AG04449 (cell line): ENCODE measurements around the gene KLF15.

Experiments
- CTCF ChIA-PET: fragments of 350-600 bp; formaldehyde crosslinking; extraction: SDS; loops from one replicate; lab custom pipeline; 2021; ENCODE audit warnings: antibody characterized with exemption; lab: Yijun Ruan, JAX
- POLR2A ChIA-PET: fragments of 400-600, 350-600 bp; formaldehyde crosslinking; extraction: SDS; loops from one replicate; lab custom pipeline; 2020; ENCODE audit warnings: antibody characterized with exemption, inconsistent platforms; lab: Yijun Ruan, JAX
- DNase-seq: peaks from one replicate; pipeline ENCODE4 v3.0.0-alpha.2; 2010; ENCODE audit warnings: low read depth, low spot score
- H3K4me3 ChIP-seq: 2 replicates; pipeline ENCODE4 v1.5.1; 2011; ENCODE audit warnings: low read depth, mild to moderate bottlenecking, control low read depth, low read length
- TF ChIP-seq, protein P1 (sequence below): IDR thresholded peaks from one replicate; pipeline ENCODE4 v1.5.1; 2011; ENCODE audit warnings: mild to moderate bottlenecking, moderate library complexity, low read length, control low read depth, inconsistent platforms; ENCODE audit not compliant: insufficient read depth; ENCODE audit errors: missing control alignments

The KLF15 gene

DNA sequence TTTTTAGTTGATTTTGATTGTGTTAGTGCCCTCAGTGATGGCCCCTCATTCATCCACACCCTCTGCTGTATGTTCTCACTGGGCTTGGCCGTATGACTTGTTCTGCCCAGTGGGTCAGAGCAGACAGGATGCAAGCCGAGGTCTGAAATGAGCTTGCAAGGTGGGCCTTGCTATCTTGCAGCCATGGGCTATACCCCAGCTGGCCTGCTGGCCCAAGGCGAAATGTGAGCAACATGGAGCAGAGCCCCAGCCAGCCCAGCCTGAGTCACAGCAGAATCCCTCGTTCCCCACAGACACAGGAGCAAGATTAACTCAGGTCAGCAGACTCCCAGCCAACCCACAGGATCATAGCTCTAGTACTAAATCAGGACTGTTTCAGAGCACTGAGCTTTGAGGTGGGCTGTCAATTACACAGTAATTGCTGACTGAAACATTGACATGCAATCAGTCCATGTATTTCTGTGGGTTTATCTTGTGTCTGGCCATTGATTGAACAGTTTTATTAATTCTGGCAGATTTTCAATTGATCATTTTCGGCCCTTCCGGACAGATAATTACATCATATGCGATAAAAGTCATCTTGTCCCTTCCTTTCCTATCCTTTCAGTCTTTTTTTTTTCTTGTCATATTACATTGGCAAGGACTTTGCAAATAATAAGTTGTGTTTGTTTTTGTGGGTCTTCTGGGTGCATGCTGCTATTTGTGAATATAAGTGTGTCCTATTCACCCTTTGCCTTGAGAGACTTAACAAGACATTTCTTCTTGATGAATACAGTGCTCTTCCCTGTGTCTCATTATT lies 27.1 kb downstream of the KLF15 start:
- ChIA-PET POLR2A (no interaction called here), CTCF (no interaction called here)
- DNase-seq, result no peak
- TF ChIP-seq, protein P1, sequence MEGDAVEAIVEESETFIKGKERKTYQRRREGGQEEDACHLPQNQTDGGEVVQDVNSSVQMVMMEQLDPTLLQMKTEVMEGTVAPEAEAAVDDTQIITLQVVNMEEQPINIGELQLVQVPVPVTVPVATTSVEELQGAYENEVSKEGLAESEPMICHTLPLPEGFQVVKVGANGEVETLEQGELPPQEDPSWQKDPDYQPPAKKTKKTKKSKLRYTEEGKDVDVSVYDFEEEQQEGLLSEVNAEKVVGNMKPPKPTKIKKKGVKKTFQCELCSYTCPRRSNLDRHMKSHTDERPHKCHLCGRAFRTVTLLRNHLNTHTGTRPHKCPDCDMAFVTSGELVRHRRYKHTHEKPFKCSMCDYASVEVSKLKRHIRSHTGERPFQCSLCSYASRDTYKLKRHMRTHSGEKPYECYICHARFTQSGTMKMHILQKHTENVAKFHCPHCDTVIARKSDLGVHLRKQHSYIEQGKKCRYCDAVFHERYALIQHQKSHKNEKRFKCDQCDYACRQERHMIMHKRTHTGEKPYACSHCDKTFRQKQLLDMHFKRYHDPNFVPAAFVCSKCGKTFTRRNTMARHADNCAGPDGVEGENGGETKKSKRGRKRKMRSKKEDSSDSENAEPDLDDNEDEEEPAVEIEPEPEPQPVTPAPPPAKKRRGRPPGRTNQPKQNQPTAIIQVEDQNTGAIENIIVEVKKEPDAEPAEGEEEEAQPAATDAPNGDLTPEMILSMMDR, result no peak
- H3K4me3 ChIP-seq, result no peak overlapping the region

DNA sequence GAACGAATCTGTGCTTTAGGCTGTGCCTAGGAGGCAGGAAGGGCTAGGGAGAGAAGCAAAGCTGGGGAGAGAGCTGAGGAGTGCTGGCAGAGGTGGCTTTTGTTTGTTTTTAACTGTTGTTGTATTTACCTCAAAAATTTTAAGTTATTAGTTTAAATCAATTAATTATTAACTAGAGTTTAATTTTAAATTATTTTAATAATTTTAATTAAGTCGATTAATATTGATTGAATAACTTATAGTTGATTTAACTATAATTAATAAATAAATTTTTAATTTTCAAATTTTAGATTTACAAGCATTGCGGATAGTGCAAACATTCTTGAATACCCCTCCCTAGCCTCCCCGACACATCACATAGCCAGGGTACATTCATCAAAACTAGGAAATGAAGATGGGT lies 30.6 kb downstream of the KLF15 start:
- POLR2A ChIA-PET, result no interaction called here
- CTCF ChIA-PET, result no interaction called here
- no peak overlapping the region for H3K4me3 ChIP-seq
- TF ChIP-seq, protein P1, result no peak
- no peak for DNase-seq

DNA sequence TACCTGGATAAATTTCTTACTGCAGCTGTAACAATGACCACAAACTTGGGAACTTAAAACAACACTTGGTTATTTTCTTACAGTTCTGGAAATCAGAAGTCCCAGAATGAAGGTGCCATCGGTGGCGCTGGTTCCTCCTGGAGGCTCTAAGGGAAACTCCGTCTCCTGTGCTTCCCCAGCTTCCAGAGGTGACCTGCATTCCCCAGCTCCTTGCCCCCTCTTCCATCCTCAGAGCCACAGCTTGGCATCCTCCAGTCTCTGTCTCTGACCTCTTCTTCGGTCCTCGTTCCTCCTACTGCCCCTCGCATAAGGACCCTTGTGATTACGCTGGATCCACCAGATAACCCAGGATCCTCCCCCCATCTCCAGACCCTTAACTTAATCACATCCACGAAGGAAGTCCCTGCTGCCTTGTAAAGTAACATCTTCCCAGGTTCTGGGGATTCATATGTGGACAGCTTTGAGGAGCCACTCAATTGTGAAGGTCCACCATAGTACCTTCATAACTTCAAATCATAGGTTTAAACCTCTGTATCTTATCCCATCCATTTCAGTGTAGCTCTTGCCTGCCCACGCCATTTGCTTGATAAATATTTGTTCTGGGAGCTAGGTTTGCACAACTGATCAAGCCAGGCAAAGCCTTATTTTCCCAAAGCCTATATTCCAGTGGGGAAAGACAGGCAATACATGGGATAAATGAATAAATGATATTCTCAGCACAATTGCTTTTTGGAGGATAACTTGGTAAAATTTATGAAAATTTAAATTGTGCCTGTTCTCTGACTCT lies 34.8 kb downstream of the KLF15 start:
- ChIA-PET CTCF (no interaction called here), POLR2A (interaction anchor here (0.6 kb wide), 1 partner anchor 38 kb away, joined by 3 read pairs; no protein-coding TSS in a partner anchor)
- TF ChIP-seq, protein P1, result no peak
- no peak overlapping the region for H3K4me3 ChIP-seq
- no peak for DNase-seq

DNA sequence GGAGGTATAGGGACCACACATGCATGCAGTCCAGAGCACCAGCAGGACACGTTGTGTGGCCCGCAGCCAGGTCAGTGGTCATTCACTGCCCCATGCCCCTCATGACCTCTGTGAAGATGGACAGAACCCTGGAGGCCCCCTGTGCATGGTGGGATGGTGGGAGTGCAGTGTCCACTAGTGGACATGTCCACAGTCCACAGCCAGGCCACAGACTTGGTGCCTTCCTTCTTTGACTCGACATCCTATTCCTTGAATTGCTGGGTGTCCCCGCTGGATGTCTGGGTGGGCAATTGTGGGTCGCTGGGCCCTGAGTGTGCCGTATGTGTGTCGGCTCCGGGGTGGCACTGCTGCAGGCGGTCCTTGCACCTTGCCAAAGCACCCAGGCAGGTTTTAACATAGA lies 35.7 kb downstream of the KLF15 start:
- ChIA-PET CTCF (no interaction called here), POLR2A (no interaction called here)
- TF ChIP-seq, protein P1, result no peak
- H3K4me3 ChIP-seq, result no peak overlapping the region
- DNase-seq, result no peak

DNA sequence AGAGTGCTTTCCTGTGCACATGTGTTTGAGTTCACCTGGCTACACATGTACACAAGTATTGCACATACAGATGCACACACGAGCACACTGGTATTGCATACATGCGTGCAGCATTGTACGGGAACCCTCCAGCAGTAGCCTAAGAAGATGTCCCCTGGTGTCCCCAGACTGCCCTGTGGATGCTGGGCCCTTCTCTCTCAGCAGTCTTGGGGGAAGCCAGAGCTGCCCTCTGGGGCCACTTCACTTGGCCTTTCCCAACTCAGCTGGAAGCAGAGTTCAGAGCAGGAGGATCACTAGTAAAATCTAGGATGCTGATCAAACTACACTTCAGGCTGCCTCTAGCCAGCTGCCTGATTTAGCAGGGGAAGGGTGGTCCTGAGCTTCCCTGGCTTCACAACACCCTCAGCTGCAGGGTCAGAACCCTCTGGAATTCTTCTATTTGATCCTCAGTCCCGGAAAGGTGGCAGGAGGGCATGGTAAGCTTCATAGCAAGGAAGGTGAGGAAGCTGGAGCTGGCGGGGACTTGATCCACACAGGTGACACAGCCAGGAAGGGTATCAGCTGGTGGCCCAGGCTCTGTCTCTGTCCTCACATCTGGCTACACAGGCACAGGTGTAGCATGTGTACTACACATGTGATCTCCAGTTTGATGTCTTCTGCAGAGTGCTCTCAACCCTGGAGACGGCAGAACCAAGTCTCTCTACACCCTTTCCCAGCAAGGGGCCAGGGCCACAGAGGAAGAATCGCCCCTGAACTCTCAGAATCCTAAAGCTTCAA lies 36.5 kb downstream of the KLF15 start:
- POLR2A ChIA-PET, result no interaction called here
- H3K4me3 ChIP-seq, result no peak overlapping the region
- no peak for DNase-seq
- CTCF ChIA-PET, result no interaction called here
- TF ChIP-seq, protein P1, result no peak
